Tibial nerve (tissue), 4 donors: Measurements from ENCODE around the gene SF3B5.

Experiments used
- EP300 ChIP-seq, 2 donors: sonication (generic); formaldehyde crosslinking; IDR thresholded peaks; one replicate each; pipeline ENCODE4 v1.6.1; 2017; ENCODE audit warnings: antibody characterized with exemption in 2 of 2, mild to moderate bottlenecking in 1 of 2
- POLR2A ChIP-seq, 2 donors: fragments of 450-650 bp; IDR thresholded peaks; one replicate each; pipeline ENCODE4 v1.6.1; 2017; ENCODE audit warnings: antibody characterized with exemption in 2 of 2, mild to moderate bottlenecking in 2 of 2, moderate library complexity in 2 of 2
- TF ChIP-seq, protein P1 (sequence below), 5 experiments: fragments of 200-600 bp in 3 of 5; fragments of 450-650 bp in 2 of 5; sonication (generic) in 3 of 5; IDR thresholded peaks; one replicate each; pipeline ENCODE4 v1.5.1; 2016 to 2019; ENCODE audit warnings: antibody characterized with exemption in 5 of 5, mild to moderate bottlenecking in 3 of 5, moderate library complexity in 2 of 5

DNA sequence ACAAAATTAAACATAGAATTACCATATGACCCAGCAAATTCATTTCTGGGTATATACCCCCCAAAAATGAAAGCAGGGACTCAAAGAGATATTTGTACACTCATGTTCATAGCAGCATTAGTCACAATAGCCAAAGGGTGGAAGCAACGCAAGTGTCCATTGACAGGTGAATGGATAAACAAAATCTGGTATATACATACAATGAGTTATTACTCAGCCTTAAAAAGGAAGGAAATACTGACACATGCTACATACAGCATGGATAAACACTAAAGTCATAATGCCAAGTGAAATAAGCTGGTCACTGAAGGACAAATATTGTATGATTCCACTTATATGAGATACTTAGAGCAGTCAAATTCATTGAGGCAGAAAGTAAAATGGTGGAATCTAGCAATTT, 49.6 kb upstream of the SF3B5 start:
- TF ChIP-seq, protein P1, sequence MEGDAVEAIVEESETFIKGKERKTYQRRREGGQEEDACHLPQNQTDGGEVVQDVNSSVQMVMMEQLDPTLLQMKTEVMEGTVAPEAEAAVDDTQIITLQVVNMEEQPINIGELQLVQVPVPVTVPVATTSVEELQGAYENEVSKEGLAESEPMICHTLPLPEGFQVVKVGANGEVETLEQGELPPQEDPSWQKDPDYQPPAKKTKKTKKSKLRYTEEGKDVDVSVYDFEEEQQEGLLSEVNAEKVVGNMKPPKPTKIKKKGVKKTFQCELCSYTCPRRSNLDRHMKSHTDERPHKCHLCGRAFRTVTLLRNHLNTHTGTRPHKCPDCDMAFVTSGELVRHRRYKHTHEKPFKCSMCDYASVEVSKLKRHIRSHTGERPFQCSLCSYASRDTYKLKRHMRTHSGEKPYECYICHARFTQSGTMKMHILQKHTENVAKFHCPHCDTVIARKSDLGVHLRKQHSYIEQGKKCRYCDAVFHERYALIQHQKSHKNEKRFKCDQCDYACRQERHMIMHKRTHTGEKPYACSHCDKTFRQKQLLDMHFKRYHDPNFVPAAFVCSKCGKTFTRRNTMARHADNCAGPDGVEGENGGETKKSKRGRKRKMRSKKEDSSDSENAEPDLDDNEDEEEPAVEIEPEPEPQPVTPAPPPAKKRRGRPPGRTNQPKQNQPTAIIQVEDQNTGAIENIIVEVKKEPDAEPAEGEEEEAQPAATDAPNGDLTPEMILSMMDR (IDR thresholded peaks at IDR 0.05): no peak
- no peak for TF ChIP-seq POLR2A (IDR thresholded peaks at IDR 0.05)
- TF ChIP-seq EP300 (IDR thresholded peaks at IDR 0.05): no peak
